ENCODE results near the gene SCMH1.

Gene SCMH1

DNA sequence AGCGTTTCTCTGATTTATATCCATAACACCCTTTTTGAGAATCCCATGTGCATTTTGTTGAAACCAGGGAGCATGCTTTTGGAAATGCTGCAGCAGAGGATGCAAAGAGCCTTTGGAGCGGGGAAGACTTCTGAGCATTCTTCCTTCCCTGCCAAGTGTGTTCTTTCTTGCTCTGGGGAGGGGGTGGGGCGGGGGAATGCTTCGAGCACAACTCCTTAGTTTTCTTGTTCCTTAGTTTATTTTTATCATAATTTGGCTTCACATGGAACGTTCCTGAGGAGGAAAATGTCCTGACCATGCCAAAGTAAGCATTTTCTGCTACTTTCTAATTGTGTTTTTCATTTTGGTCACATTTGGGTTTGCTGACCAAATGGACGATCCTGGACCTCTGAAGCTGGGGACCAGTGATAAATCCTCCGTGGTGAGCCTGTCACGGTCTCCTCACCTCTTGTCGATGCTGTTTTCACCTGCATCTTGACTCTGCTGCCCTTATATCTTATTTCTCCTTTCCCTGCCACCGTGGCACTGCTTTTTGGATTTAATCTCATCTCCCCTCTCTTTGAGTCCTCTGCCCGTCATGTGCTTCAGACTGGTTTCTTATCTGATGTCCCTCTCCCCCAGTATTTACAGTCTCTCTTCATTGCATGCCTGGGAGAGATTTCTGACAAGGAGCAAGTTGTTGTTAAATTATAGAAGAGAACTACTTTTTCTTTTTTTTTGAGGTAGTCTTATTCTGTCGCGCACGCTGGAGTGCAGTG, 260.2 kb downstream of the SCMH1 start:
- no peak for TF ChIP-seq TAF1 (IDR thresholded peaks at IDR 0.05; ENCODE audit: low read depth)
- TF ChIP-seq CEBPB (IDR thresholded peaks at IDR 0.05): no peak
- TF ChIP-seq CREB1 (IDR thresholded peaks at IDR 0.05; ENCODE audit: low read depth): no peak
- no peak for TF ChIP-seq TEAD4 (IDR thresholded peaks at IDR 0.05)
- TF ChIP-seq USF1 (IDR thresholded peaks at IDR 0.05): no peak
- TF ChIP-seq ZBTB7A (IDR thresholded peaks at IDR 0.05; ENCODE audit: low read depth): no peak
- no peak for TF ChIP-seq FOXM1 (IDR thresholded peaks at IDR 0.05; ENCODE audit: borderline replicate concordance, low read depth)
- TF ChIP-seq, protein P1, sequence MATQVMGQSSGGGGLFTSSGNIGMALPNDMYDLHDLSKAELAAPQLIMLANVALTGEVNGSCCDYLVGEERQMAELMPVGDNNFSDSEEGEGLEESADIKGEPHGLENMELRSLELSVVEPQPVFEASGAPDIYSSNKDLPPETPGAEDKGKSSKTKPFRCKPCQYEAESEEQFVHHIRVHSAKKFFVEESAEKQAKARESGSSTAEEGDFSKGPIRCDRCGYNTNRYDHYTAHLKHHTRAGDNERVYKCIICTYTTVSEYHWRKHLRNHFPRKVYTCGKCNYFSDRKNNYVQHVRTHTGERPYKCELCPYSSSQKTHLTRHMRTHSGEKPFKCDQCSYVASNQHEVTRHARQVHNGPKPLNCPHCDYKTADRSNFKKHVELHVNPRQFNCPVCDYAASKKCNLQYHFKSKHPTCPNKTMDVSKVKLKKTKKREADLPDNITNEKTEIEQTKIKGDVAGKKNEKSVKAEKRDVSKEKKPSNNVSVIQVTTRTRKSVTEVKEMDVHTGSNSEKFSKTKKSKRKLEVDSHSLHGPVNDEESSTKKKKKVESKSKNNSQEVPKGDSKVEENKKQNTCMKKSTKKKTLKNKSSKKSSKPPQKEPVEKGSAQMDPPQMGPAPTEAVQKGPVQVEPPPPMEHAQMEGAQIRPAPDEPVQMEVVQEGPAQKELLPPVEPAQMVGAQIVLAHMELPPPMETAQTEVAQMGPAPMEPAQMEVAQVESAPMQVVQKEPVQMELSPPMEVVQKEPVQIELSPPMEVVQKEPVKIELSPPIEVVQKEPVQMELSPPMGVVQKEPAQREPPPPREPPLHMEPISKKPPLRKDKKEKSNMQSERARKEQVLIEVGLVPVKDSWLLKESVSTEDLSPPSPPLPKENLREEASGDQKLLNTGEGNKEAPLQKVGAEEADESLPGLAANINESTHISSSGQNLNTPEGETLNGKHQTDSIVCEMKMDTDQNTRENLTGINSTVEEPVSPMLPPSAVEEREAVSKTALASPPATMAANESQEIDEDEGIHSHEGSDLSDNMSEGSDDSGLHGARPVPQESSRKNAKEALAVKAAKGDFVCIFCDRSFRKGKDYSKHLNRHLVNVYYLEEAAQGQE (IDR thresholded peaks at IDR 0.05; ENCODE audit: low read depth): no peak
- TF ChIP-seq TCF12 (IDR thresholded peaks at IDR 0.05; ENCODE audit: low read depth): no peak
- no peak for TF ChIP-seq EP300 (IDR thresholded peaks at IDR 0.05; ENCODE audit: borderline replicate concordance)
- TF ChIP-seq YY1 (IDR thresholded peaks at IDR 0.05; ENCODE audit: low read depth): no peak
- TF ChIP-seq, protein P2, sequence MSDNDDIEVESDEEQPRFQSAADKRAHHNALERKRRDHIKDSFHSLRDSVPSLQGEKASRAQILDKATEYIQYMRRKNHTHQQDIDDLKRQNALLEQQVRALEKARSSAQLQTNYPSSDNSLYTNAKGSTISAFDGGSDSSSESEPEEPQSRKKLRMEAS (IDR thresholded peaks at IDR 0.05): no peak

DNA sequence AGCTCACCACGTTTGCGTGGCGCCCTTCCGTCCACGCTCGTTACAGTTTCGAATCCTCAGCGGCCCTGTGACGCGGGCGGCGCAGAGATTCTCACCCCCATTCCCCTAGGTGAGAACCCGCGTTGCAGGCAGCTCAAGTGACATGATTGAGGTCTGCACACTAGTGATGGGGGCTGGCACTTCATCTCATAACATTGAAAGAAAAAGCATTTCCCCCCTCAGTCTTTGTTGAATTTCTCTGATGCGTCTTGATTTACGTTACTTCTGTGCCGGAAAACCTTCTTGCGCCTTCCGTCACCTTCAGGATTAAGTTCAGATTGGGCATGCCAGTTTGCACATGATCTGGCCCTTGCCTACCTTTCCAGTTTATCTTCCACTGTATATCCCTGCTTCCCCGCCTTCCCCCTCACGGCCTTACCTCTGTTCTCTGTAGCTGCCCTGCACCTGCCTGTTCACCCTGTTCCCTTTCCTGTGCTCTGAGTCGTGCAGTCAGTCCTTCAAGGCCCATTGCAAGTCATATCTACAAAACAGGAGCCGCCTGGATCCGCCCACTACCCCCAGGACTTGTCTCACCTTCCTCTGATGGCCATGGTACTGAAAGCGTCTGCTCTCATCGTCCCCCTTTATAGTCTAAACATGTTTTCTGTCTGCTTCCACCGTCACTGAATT, 261.5 kb downstream of the SCMH1 start:
- TF ChIP-seq EGR1 (IDR thresholded peaks at IDR 0.05) (no peak), ZBTB7A (IDR thresholded peaks at IDR 0.05; ENCODE audit: low read depth) (no peak), TCF12 (IDR thresholded peaks at IDR 0.05; ENCODE audit: low read depth) (no peak), RAD21 (IDR thresholded peaks at IDR 0.05; ENCODE audit: low read depth) (no peak), CEBPB (IDR thresholded peaks at IDR 0.05) (no peak), EP300 (IDR thresholded peaks at IDR 0.05; ENCODE audit: borderline replicate concordance) (no peak), USF1 (IDR thresholded peaks at IDR 0.05) (no peak), YY1 (IDR thresholded peaks at IDR 0.05; ENCODE audit: low read depth) (no peak), CREB1 (IDR thresholded peaks at IDR 0.05; ENCODE audit: low read depth) (no peak), FOXM1 (IDR thresholded peaks at IDR 0.05; ENCODE audit: borderline replicate concordance, low read depth) (no peak), TAF1 (IDR thresholded peaks at IDR 0.05; ENCODE audit: low read depth) (no peak), NFIC (IDR thresholded peaks at IDR 0.05) (no peak)
- TF ChIP-seq, protein P1 (IDR thresholded peaks at IDR 0.05; ENCODE audit: low read depth): no peak
- TF ChIP-seq, protein P2 (IDR thresholded peaks at IDR 0.05): no peak

DNA sequence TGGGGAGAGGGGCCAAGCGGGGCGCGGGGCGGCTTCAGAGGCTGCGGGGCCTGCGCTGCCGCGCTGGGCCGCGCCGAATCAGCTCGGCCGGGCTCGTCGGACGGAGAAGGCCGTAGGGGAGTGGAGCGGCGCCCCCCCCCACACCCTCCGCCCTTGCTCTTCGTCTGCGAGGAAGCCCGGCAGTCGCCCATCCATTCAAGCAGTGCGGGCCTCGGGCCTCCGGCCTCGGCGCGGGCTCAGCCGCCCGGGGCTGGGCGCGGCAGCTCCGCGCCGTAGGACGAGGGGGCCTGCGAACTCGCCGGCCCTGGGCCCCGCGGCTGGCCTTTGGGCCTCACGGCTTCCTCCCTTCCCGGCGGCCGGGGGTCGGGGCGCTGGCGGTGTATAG, 262.0 kb downstream of the SCMH1 start:
- TF ChIP-seq USF1 (IDR thresholded peaks at IDR 0.05): no peak

DNA sequence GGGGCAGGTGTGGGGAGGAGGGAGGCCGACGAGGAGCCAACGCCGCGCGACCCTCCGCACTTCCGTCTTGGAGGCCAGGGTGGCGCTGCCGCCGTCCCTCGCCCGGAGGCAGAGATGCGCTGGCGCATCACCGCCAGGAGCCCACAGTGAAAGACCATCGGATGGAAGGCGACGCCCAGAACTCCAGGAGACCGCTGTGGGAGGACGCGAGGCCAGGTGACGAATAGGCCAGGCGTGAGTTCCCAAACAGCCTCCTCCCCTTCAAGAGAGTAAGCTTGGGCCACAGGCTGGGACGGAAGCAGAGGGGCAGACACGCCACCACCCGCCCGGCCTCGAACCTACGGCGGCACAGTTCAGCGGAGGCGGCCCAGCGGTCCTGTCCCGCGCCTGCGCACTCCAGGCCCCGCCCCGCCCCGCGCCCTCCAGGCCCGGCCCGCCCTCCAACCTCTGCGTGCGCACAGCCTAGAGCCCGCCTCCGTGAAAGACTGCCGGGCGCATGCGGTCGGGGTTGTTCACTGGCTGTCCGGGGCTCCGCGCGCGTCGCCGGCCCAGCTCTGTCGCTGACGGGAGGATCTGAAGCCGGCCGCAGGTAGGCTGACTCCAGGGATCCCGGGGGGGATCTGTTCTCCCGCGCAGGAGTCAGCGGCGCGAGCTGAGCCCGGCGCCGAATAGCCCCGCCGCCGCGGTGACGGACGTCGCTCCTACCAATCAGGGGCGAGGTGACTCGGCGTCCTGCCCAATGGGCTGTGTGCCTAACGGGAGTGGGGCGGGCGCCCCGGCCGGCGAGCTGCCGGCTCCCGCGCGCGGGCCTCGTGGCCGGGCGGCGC, 262.7 kb downstream of the SCMH1 start, which contains the start of gene CTPS1:
CTPS1 (plus strand) TSS at position 456 of the 827 bp plus-strand sequence. CDS start 3,595 bp downstream, outside the sequence.
- TF ChIP-seq TAF1 (IDR thresholded peaks at IDR 0.05; ENCODE audit: low read depth) (peak; percentile 85), NFIC (IDR thresholded peaks at IDR 0.05) (no peak), CREB1 (IDR thresholded peaks at IDR 0.05; ENCODE audit: low read depth) (no peak), ZBTB7A (IDR thresholded peaks at IDR 0.05; ENCODE audit: low read depth) (no peak)
- TF ChIP-seq, protein P2 (IDR thresholded peaks at IDR 0.05): peak; percentile 87; the same call in 1 of the 2 replicates

- no peak for TF ChIP-seq CEBPB (IDR thresholded peaks at IDR 0.05)
- no peak for TF ChIP-seq TEAD4 (IDR thresholded peaks at IDR 0.05)
- no peak for TF ChIP-seq YY1 (IDR thresholded peaks at IDR 0.05; ENCODE audit: low read depth)
- TF ChIP-seq, protein P1 (IDR thresholded peaks at IDR 0.05; ENCODE audit: low read depth): no peak
- no peak for TF ChIP-seq TCF12 (IDR thresholded peaks at IDR 0.05; ENCODE audit: low read depth)
- no peak for TF ChIP-seq TAF1 (IDR thresholded peaks at IDR 0.05; ENCODE audit: low read depth)
- TF ChIP-seq EGR1 (IDR thresholded peaks at IDR 0.05): no peak
- no peak for TF ChIP-seq CREB1 (IDR thresholded peaks at IDR 0.05; ENCODE audit: low read depth)
- no peak for TF ChIP-seq ZBTB7A (IDR thresholded peaks at IDR 0.05; ENCODE audit: low read depth)
- TF ChIP-seq NFIC (IDR thresholded peaks at IDR 0.05): no peak
- TF ChIP-seq RAD21 (IDR thresholded peaks at IDR 0.05; ENCODE audit: low read depth): no peak
Measured at GRCh38 chr1:40978886-40979240, 263.2 kb downstream of the SCMH1 start.
